Pancreas (tissue), 10 donors: ENCODE data around the gene MTHFD1L. TPM values are rescaled to one million over a fixed set of nuclear protein-coding genes. Genes with fewer than 3 reads are reported as not detected.

Experiments
- ATAC-seq, 4 donors: fragments of 200-7000 bp; cut with Tn5 transposase; one replicate each; pipeline versions ENCODE4 v1.8.0 to v1.9.1; 2020; ENCODE audit warnings: mild to moderate bottlenecking in 4 of 4, moderate library complexity in 4 of 4
- DNase-seq, 6 donors: peaks; one replicate each; pipeline ENCODE4 v3.0.0-alpha.2; 2020
- FAIRE-seq: peaks from 2 replicates; lab custom pipeline; 2012; peaks lifted over from hg19 to GRCh38; lab: Jason Lieb, UNC
- H3K27ac ChIP-seq, 4 donors: fragments of 200-600 bp; sonication (generic); 1 replicate in 3 of 4; 2 replicates in 1 of 4; pipeline versions ENCODE4 v1.5.0 to v1.8.0; 2020
- H3K27me3 ChIP-seq, 4 donors: fragments of 200-600 bp; one replicate each; pipeline ENCODE4 v1.8.0; 2021
- H3K36me3 ChIP-seq, 3 donors: fragments of 200-600 bp; sonication (generic) in 1 of 3; one replicate each; pipeline versions ENCODE4 v1.5.0 to v1.8.0; 2020 to 2021
- H3K4me1 ChIP-seq, 3 donors: fragments of 200-600 bp; one replicate each; pipeline ENCODE4 v1.8.0; 2021
- H3K4me3 ChIP-seq, 4 donors: fragments of 200-600 bp; sonication (generic) in 2 of 4; one replicate each; pipeline versions ENCODE4 v1.5.0 to v1.8.0; 2020 to 2021
- H3K9me3 ChIP-seq, 4 donors: fragments of 200-600 bp; one replicate each; pipeline ENCODE4 v1.8.0; 2021
- CTCF ChIP-seq, 4 donors: fragments of 200-600 bp; sonication (generic) in 3 of 4; IDR thresholded peaks; one replicate each; pipeline versions ENCODE4 v1.5.0 to v1.8.0; 2021; ENCODE audit warnings: antibody characterized with exemption in 4 of 4
- WGBS, 2 donors: extraction: QIAGEN DNeasy Blood & Tissue Kit; methylation state at CpG; one replicate each; pipeline ENCODE4 v1.1.7; 2013; 5-methylcytosine and 5-hydroxymethylcytosine counted together
- intact Hi-C, 3 donors: fragments of 100-400 bp; cut with DNase I; formaldehyde crosslinking; loops; one replicate each; pipeline versions ENCODE4 v1.11.1 to v1.14.2; 2022
- polyA plus RNA-seq, 2 donors: library from polyadenylated mRNA; stranded (reverse); fragments of 200-250 nt; gene quantifications; one replicate each; pipeline ENCODE4 v1.2.3, GENCODE V29; 2013
- total RNA-seq, 6 donors: library from RNA; stranded (reverse); fragmentation: NEBNext Ultra II Directional in 4 of 6; extraction: Animal tissue kit (Norgen Biotek cat#: 25700) in 4 of 6; gene quantifications; one replicate each; pipeline versions ENCODE4 v1.2.1 to v1.2.4, GENCODE V29; 2021 to 2023
- donor health status: healthy with polysubstance abuse.
- donor health status: DM: no; HTN: no; CAD: no; lungs with moderate emphysema.
- donor health status: DM: no; HTN: no; CAD: no.
- donor health status: control.
- donor health status: control.
- donor health status: Bipolar disorder and iron deficiency.
- donor health status: DM: yes; HTN: yes; CAD: no.
- donor health status: DM: no; HTN: no; CAD: no.
- donor health status: DM: no; HTN: no; CAD: no.
- donor health status: DM: yes; HTN: yes; CAD: no.

Gene MTHFD1L
- total and polyA plus RNA-seq, 8 donors, result 3.2 to 26.5 (median 9.0) TPM

- Histone ChIP-seq H3K4me1 (no peaks in the 10 kb centered on the region), H3K36me3 (no peaks in the 10 kb centered on the region), H3K27ac (no peak overlapping the region), H3K9me3 (no peaks in the 10 kb centered on the region), H3K4me3 (no peak overlapping the region), H3K27me3 (no peaks in the 10 kb centered on the region)
- intact Hi-C loops, result no loop called here
- DNase-seq (no peak), FAIRE-seq (no peak), ATAC-seq (no peak)
- WGBS, 2 donors, result 47 to 51% methylated on average over 4 of the region's 4 CpGs
- no peak for TF ChIP-seq CTCF (IDR thresholded peaks at IDR 0.05)
Observed at GRCh38 chr6:151143337-151143736, 277.8 kb downstream of the MTHFD1L start.

GRCh38 chr6:151143806-151144205 lies 278.3 kb downstream of the MTHFD1L start:
- FAIRE-seq (no peak), ATAC-seq (no peak), DNase-seq (no peak)
- no peak for TF ChIP-seq CTCF (IDR thresholded peaks at IDR 0.05)
- intact Hi-C loops, result no loop called here
- Histone ChIP-seq H3K27ac (no peak overlapping the region), H3K27me3 (no peaks in the 10 kb centered on the region), H3K4me3 (no peak overlapping the region), H3K36me3 (no peaks in the 10 kb centered on the region), H3K9me3 (no peaks in the 10 kb centered on the region), H3K4me1 (no peaks in the 10 kb centered on the region)
- WGBS, 2 donors, result 32 to 35% methylated on average over 6 of the region's 6 CpGs

- Histone ChIP-seq H3K9me3 (no peaks in the 10 kb centered on the region), H3K4me1 (no peaks in the 10 kb centered on the region), H3K36me3 (no peaks in the 10 kb centered on the region), H3K27ac (no peak overlapping the region), H3K27me3 (no peaks in the 10 kb centered on the region), H3K4me3 (no peak overlapping the region)
- ATAC-seq (no peak), FAIRE-seq (no peak), DNase-seq (no peak)
- 79 to 80% methylated on average over 14 of the region's 14 CpGs for WGBS, 2 donors
- TF ChIP-seq CTCF (IDR thresholded peaks at IDR 0.05), result no peak
- intact Hi-C loops, result no loop called here
Observed at GRCh38 chr6:151147118-151147832, 281.8 kb downstream of the MTHFD1L start.

GRCh38 chr6:151148111-151148510 lies 282.6 kb downstream of the MTHFD1L start:
- no peaks in the 10 kb centered on the region for H3K27me3 ChIP-seq
- no peak for DNase-seq
- 71 to 83% methylated on average over 8 of the region's 8 CpGs for WGBS, 2 donors
- no peaks in the 10 kb centered on the region for H3K9me3 ChIP-seq
- no peak for FAIRE-seq
- no peaks in the 10 kb centered on the region for H3K36me3 ChIP-seq
- H3K27ac ChIP-seq, result no peak overlapping the region
- no peak for ATAC-seq
- no peak for TF ChIP-seq CTCF (IDR thresholded peaks at IDR 0.05)
- H3K4me1 ChIP-seq, result no peaks in the 10 kb centered on the region
- intact Hi-C loops, result no loop called here
- no peak overlapping the region for H3K4me3 ChIP-seq

- FAIRE-seq, result no peak
- Histone ChIP-seq H3K9me3 (no peaks in the 10 kb centered on the region), H3K36me3 (no peaks in the 10 kb centered on the region), H3K27me3 (no peaks in the 10 kb centered on the region), H3K4me3 (no peak overlapping the region), H3K4me1 (no peaks in the 10 kb centered on the region), H3K27ac (no peak overlapping the region)
- WGBS, 2 donors, result 83 to 90% methylated on average over 3 of the region's 3 CpGs
- intact Hi-C loops, result no loop called here
- no peak for ATAC-seq
- no peak for TF ChIP-seq CTCF (IDR thresholded peaks at IDR 0.05)
- no peak for DNase-seq
Observed at GRCh38 chr6:151149793-151150192, 284.3 kb downstream of the MTHFD1L start.
